Anterior cingulate cortex (tissue), 58 donors: ENCODE data around the gene DNMT1.
"Not testable (repeated sequence)": the region's sequence is repeated elsewhere in the genome, so short reads cannot be mapped to it uniquely, and the experiment has no call there.

Experiments
- DNase-seq, 58 donors: peaks; one replicate each; lab custom pipeline; 2025; lab: John Stamatoyannopoulos, UW

DNMT1 gene

DNA sequence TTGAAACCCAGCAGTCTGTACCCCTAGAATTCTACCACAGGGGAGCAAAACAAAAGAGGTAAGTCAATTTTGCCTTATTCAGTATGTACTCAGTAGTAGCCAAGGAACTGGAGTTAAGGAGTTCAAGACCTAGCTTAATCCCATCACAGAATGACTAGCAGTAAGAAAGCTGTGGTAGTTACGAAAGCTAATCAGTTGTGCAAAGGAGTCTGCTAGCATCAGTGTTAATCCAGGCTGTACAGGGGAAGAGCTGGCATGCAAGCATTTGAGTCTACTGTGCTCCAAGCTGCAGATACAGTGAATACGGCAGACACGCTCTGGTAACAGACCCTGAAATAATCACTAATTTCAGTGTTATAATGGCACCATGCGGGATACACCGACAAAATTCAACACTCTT, 4.7 kb downstream of the DNMT1 start:
- DNase-seq: no peak

DNA sequence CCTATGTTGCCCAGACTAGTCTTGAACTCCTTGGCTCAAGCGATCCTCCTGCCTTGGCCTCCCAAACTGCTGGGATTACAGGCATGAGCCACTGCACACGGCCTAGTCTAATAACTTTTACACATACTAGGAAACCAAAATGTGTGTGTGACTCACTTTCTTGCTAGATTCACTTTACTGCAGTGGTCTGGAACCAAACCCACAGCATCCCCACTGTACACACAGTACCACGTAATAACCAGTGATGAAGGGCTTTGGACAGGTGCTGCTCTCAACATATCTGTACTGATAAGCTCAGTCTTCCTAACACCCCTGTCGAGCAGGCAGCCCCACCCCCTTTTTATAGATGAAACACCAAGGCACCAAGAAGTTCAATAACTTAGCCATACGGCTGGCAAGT, 5.1 kb downstream of the DNMT1 start:
- no peak for DNase-seq

DNA sequence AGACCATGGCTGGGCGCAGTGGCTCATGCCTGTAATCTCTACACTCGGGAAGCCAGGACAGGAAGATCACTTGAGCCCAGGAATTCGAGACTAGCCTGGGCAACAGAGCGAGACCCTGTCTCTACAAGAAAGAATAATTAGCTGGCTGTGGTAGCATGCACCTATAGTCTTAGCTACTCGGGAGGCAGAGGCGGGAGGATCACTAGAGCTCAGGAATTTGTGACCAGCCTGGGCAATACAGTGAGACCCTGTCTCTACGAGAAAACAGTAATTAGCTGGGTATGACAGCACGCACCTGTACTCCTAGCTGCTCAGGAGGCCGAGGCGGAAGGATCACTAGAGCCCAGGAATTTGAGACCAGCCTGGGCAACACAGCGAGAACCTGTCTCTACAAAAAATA, 7.4 kb downstream of the DNMT1 start:
- DNase-seq: no peak

DNA sequence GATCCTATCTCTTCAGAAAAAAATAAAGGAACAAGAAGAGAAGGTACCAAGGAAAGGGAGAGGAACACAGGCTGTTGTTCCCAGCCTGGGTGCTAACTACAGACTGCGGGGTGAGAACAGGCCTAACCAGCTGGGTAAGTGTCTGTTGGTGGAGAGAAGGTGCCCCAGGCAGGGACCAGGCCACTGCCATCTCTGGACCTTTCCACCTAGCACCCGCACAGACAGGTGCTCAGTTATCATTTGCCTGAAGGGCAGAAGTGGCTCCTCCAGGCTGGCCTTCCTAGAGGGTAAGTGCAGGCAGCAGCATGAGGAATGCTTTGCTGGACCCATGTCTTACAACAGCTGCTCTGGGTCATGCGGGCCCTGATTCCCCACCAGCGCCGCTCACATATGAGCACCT, 10.1 kb downstream of the DNMT1 start:
- DNase-seq: no peak

DNA sequence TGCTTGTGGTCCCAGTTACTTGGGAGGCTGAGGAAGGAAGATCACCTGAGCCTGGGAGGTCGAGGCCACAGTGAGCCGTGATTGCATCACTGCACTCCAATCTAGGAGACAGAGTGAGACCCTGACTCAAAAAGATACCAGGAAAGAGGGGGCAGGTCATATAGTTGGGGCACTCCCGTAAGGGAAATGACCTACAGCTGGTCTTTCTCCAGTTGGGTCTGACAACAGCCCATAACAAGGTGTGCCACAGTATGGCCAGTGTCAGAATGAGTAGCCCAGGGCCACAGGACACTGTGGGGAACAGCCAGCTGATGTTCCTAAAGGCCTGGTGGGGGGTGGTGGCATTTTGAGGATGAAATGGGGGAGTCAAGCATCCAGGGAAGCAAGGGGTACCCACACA, 10.8 kb downstream of the DNMT1 start:
- DNase-seq: no peak

DNA sequence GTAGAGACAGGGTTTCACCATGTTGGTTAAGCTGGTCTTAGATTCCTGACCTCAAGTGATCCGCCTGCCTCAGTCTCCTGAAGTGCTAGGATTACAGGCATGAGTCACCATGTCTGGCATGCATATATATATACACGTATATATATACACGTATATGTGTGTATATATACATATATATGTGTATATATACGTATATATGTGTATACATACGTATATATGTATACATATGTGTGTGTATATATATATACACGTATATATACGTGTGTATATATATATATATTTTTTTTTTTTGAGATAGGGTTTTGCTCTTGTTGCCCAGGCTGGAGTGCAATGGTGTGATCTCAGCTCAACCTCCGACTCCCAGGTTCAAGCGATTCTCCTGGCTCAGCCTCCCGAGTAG, 11.9 kb downstream of the DNMT1 start:
- no peak for DNase-seq

DNA sequence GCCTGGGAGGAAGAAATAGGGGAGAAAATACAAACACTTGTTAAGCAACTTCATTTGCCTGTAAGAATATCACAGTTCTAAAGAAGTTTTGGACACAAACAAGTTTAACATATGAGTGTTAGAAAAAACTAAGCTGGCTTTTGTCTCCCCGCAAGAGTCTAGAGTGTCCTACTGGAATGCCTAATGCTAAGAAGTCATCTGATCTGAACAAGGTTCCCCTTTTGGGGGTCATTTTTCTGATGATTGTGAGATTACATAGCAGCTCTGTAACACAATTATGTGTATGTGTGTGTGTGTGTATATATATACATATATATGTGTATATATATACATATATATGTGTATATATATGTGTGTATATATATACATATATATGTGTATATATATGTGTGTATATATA, 12.7 kb downstream of the DNMT1 start:
- no peak for DNase-seq

DNA sequence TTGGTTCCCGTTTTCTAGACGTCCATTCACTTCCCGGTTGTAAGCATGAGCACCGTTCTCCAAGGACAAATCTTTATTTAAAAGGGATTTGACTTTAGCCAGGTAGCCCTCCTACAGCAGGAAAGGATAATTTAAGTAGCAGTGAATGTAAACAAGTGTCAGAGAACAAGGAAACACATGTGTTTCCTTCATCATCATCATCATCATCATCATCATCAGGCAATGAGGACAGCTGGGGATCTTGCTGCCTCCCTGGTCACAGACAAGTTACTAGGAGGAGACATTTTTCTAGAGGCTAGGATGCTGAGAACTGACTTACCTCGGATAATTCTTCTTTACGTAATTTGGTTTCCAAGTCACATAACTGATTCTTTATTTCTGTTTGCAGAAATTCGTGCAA, 14.3 kb downstream of the DNMT1 start:
- no peak for DNase-seq

DNA sequence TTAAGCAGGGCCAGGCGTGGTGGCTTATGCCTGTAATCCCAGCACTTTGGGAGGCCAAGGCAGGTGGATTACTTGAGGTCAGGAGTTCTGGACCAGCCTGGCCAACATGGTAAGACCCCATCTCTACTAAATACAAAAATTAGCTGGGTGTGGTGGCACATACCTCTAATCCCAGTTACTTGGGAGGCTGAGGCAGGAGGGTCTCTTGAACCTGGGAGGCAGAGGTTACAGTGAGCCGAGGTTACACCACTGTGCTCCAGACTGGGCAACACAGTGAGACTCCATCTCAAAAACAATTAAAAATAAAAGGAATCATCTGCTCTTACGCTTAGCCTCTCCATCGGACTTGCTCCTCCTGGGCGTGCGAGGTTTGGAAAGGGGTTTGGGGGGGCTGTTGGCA, 14.7 kb downstream of the DNMT1 start:
- not testable (repeated sequence) for DNase-seq

DNA sequence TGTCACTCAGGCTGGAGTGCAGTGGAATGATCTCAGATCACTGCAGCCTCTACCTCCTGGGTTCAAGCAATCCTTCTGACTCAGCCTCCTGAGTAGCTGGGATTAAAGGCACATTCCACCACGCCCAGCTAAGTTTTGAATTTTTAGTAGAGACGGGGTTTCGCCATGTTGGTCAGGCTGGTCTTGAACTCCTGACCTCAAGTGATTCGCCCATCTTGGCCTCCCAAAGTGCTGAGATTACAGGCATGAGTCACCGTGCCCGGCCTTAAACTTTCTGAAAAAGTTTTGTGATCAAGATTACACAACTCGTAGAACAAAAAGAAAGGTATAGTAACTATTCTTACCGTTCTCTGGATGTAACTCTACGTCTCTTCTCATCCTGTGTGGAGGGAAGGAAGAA, 21.2 kb downstream of the DNMT1 start:
- no peak for DNase-seq

DNA sequence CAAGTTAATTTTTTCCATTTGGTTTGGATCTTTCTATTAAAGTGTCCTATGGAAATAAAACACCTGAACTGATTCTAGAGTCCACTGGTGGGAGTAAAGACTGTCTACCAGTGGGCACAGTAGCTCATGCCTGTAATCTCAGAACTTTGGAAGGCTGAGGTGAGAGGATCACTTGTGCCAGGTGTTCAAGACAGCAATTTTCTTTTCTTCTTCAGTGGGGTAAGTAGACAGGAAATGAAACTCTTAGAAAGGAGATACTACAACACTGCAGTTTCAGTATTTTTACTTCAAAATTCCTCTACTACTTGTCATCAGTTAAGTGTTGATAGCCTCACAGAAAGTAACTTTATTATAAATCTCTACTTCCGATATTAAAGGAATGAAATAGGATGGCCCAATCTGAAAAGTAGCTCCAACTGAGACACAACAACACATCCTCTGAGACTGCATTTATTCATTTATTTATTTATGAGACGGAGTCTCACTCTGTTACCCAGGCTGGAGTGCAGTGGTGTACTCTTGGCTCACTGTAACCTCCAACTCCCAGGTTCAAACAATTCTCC, 26.3 kb downstream of the DNMT1 start:
- no peak for DNase-seq

DNA sequence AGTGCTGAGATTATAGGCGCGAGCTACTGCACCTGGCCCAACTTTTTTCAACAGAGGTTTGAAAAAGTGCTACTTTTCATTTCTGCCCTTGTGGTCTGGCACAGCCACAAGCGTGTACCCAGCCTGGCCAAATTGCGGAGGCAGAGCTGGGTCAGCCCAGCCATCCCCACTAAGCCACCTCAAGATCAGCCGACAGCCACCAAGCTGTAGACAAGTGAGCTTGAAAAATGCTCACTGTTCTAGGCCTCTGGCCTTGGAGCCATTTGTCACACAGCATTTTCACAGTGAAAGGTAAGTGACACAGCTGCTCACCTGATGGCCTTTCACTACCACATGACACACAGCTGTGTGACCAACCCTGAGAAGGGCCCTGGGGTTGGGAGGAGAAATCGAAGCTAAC, 27.3 kb downstream of the DNMT1 start:
- no peak for DNase-seq

DNA sequence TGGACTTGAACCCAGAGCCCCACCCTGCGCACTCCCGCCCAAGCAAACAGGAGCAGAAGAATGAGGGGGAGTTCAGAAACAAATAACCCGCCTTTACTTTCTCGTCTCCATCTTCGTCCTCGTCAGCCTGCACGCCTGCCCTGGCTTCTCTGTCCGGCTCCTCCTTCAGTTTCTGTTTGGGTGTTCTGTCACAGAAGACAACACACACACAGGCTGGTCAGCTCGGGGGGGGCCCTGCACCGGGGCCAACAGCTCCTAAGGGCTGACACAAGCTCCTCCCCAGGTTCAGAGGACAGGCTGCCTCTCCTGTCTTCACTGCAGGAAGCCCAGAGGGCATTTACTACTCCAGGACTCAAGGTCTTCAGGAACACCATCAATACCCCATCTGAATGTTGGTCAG, 28.3 kb downstream of the DNMT1 start:
- not testable (repeated sequence) for DNase-seq

DNA sequence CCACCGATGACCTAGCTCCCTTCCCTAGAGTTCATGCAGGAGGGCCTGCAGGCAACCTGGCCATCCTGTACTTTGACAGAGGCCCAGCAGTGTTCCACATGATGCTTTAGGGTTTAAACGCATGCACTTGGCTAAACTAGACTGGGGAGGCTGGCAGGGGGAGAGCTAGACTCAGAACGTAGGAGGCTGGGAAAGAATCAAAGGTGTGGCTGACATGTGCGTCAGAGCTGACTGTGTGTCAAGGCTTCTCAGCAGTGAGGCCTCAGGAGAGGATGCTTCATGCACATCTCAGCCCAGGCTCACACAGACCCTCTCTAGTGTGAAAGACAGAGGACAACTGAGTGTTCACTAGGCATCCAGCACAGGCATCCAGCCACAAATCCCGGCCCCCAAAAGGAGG, 28.7 kb downstream of the DNMT1 start:
- peak in 1 of 58 donors; percentile 3 for DNase-seq

DNA sequence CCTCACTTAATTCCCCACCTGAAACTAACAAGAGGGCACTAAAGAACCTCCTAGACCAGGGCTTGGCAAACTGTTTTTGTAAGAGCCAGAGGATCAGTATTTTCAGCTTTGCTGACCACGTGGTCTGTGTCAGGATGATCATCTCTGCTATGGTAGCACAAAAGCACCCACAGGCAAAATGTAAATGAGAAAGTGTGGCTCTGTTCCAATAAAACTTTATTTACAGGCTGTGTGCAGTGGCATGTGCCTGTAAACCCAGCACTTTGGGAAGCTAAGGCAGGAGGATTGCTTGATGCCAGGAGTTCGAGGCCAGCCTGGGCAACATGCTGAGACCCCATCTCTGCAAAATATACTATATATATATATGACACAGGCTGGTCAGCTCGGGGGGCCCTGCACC, 31.2 kb downstream of the DNMT1 start:
- no peak for DNase-seq

DNA sequence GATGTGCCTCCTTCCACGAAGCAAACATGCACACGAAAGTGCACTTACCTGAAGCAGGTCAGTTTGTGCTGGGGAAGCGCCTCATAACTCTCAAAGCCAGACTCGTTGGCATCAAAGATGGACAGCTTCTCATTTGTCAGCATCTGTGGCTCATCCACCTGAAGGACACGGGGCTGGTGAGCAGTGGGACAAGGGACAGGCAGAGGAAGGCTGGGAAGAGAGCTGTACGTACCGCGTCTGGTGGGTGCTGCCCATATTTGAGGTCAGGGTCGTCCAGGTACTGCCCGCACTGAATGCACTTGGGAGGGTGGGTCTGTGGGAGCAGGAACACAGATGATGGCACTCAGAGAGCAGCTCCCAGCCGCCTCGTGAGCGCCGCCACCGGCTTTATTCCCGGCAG, 35.1 kb downstream of the DNMT1 start:
- no peak for DNase-seq

DNA sequence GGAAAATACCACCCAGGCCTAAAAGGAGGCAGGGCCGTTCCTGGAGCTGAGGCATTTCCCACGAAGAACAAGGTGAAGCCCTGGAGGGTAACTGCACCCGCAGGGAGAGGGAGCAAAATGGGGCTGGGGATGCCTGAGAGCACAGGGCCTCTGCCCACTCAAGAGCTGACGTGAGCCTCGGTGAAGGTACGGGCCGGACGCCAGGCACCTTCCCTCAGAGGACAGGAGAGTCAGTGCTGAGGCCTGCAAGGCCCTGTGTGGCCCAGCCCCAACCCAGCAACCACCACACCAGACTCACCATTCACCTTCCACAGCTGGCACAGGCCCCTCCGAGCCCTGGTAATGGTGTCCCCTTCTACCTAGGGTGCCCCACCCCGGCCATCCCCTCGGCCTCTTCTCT, 36.3 kb downstream of the DNMT1 start:
- DNase-seq: no peak

DNA sequence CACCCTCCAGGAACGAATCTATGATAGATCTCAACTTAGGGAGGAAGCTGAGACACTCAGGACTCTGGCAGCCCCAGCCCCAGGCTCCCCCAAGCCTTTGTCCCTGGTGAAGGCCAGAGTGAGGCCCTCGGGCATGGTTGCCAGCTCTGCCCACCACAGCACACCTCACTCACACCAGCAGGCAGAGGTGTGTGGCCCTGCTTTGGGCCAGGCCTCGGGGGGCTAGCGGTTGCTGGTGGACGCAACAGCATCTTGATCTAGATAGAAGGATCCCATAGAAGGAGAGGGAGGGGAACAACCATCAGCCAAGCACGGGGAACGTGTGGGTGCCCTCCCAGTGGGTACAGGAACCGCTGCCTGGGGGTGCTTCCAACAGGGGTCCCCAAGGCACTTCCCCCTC, 36.7 kb downstream of the DNMT1 start:
- no peak for DNase-seq

DNA sequence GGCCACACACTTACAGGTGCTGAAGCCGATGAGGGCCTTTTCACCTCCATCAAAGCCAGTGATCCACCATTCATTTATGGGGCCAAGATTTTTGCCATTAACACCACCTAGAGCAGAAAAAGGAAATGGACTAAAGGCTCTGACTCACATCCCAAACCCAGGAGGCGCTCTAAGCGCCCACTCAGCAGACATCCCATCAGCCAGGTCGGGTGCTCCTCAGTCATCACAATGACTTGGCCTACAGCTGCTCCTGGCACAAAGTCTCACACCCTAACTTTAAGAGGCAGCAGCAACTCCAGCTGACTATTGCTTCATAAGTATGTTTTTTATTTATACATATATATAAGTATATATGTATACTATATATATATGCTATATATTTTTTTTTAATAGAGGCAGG, 38.9 kb downstream of the DNMT1 start:
- no peak for DNase-seq

DNA sequence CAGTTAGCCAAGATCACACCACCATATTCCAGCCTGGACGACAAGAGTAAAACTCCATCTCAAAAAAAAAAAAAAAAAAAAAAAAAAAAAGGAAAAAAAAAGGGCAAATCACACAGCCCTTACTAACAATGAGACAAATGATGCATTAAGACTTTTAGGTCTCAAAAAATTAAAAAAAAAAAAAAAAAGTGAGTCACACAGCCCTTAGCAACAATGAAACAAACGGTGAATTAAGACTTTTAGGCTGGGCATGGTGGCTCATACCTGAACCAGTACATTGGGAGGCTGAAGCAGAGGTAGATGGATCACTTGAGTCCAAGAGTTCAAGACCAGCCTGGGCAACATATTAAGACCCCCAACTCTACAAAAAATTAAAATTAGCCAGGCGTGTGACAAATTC, 42.7 kb downstream of the DNMT1 start:
- DNase-seq: no peak

DNA sequence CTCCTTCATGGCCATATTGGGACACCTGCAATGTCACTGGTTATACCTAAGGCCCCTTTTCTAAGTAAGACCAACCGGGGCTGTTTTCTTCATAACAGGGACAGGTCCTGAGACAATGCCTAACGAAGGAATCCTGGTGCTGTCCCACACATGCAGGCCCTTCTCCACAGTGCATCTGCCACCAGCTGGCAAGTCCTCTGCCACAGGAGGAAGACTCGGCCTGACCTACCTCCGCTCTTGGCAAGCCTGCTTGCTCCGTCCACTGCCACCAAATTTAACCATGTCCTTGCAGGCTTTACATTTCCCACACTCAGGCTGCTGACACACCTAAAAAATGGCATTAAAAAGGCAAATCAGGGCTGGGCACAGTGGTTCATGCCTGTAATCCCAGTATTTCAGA, 43.2 kb downstream of the DNMT1 start:
- no peak for DNase-seq

DNA sequence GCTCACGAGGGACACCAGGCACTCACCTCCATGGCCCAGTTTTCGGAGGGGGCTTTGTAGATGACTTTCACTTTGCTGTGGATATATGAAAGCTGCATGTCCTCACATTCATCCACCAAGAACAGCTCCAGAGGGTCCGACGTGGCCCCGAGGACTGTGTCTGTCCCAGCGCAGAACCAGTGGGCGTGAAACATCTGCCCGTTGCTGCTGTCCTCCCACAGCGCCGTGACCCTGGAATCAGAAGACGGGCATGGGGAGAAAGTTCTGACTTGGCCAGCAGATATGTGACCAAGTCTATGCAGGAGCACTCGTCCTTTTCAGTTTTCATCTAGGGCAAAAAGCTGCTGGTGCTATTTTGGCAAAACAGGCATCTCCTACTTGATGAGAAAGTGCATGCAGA, 45.3 kb downstream of the DNMT1 start:
- DNase-seq: no peak

DNA sequence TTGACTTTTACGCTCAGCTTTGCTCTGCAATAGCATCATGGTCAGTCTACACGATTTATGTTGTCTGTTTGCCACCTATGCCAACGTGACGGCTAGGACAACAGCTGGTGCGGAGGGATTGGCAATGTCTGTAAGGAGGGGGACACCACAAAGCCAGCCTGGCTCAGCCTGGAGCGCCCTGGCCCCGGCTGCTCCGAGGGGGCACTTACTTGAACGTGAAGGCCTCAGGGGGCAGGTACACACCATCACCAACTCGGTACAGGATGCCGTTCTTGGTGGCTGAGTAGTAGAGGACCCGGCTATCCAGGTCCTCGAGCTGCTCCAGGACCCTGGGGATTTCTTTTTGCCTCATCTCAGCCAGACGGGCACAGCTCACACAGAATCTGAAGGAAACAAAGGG, 48.6 kb downstream of the DNMT1 start:
- no peak for DNase-seq

DNA sequence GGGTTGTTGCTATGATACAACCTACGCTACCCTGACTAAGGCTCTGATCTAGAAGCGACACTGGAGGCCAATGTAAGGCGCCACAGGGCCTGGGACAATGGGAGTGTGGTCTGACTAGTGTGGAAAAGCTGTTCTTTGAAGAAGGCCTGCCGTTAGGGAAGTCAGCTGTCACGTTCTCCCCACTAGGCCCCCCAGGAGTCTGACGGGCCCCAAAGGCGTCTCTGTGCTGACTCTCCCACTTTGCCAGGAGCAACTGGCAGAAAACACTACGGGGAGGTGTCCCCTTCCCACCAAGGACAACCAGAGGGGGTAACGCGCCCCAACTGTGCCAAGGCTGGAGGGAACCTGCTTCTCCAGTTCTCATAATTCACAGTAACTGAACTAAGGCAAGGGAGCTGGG, 49.7 kb downstream of the DNMT1 start:
- DNase-seq: no peak
